NCI-H1092 treated with DMSO at 0.1 percent for 48 hours (cell line): ENCODE data around the gene CAMK1D.

Source experiments
- DNase-seq: peaks from one replicate; lab custom pipeline; 2025; lab: John Stamatoyannopoulos, UW

Gene CAMK1D

DNA sequence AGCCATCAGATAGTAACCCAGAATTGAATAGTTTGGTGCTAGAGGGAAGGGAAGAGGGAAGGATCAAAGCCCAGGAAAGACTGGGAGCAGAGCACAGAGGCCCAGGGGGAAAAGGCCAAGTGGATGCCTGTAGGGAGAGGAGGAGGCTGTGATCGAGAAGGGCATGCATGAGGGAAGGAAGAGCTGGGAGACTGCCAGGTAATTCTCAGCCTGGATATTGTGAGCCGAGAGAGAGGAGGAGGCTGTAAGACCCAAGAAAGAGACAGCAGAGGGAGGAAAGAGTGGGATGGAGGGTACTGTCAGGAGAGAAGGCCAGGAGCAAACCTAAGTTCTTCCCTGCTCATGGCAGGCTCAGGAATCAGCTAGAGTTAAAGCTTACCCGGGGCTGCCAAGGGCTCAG, 474.0 kb downstream of the CAMK1D start:
- no peak for DNase-seq

DNA sequence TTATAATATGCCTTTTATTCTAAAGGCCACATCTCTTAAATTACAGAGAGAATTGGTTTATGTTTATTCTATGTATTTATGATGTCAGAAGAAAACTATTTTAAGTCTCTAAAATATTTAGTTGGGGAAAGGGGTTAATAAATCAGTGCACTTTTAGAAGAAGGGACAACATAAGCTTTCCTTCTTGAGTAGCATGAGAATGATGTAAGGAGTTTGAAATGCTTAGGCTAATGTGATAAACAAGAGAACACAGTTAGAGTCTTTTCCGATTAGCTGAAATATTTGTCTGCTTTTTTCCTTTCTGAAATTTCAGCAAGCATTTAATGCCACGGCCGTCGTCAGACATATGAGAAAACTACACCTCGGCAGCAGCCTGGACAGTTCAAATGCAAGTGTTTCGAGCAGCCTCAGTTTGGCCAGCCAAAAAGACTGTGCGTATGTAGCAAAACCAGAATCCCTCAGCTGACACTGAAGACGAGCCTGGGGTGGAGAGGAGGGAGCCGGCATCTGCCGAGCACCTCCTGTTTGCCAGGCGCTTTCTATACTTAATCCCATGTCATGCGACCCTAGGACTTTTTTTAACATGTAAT, 476.0 kb downstream of the CAMK1D start:
- no peak for DNase-seq

DNA sequence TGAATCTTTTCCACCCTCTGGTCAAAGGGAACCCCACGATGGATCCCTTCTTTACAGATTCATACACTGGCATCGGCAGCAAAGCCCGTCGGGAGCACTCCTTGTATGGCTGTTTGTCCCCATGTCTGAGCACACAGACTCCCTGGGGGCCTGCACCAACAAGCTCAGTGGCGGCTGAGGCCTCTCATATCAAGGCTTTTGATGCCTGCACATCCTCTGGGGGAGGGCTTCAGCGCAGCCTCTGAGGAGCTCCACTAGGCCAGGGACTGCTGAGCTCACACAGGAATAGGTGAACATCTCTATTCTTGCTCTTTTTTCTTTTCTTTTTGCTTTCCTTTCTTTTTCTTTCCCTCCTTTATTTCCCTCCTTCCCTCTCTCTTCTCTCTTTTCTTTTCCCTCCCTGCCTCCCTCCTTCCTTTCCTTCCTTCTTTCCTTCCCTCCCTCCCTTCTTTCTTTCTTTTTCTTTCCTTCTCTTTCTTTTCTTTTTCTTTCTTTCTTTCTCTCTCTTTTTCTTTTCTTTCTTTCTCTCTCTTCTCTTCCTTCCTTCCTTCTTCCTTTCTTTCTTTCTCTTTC, 477.5 kb downstream of the CAMK1D start:
- no peak for DNase-seq

DNA sequence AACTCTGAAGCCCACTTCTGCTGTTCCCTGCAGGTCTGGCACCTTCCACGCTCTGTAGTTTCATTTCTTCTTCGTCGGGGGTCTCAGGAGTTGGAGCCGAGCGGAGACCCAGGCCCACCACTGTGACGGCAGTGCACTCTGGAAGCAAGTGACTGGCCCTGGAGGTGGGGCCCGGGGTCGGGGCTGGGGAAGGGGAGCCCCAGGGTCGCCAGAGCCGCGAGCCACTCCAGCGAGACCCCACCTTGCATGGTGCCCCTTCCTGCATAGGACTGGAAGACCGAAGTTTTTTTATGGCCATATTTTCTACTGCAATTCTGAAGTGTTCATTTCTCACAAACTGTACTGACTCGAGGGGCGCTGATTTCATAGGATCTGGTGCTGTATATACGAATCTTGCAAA, 479.4 kb downstream of the CAMK1D start:
- no peak for DNase-seq

DNA sequence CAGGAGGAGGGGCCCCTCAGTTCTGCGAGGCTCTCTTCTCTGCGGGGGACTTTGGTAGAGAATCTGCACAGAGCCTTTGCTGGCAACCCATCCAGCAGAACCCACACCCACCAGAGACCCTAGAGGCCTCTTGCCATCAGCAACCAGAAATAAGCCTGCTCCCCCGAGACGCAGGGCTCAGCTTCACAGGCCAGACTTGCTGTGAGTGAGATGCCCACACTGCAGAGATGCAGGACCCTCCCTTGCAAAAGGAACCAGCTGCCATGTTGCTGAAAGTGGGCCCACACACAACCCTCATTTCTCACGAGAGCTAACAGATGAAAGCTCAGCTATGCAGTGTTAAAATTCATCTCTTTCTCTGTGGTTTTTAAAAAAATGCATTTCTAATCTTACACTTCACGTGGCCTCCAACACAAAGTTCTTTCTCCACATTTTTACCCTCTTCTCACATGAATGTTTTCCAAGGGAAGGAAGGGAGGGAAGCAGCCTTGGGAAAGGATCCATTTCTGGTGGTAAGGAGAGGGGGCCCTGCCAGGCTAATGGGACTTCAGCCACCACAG, 480.6 kb downstream of the CAMK1D start:
- no peak for DNase-seq

DNA sequence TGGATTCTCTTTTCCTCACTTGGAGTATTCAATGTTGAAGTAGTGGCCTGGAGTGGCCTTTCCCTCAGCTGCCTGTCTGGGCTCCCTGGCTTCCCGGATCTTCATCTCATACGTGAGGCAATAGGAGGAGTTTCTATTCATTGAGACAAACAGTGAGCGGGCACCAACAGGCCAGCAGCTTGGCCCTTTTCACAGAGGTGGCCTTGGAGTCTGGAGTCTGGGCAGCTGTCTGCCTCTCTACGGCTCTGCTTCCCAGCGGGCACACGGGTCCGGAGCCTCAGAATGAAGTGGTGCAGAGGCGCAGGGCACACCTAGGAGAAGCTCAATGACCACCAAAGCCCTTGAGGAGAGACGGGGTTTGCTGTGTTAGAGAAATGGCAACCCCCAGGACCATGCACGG, 482.7 kb downstream of the CAMK1D start:
- no peak for DNase-seq

DNA sequence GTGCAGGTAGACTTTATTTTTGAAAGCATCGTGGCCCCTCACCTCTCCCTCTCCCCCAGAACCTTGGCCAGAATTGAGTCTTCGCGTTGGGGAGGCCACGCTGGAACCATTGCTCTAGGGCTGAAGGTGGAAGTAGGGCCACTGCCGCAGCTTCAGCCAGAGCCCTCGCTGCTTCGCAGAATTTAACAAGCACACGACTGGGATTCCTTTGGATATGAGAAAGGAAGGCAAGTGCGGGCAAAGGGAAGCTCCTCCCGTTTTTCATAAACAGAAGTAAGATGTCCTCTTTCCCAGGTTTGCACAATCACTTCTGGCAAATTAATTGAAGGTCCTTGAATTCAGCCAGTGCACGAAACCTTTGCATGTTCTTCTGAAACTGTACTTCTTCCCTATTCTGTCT, 484.1 kb downstream of the CAMK1D start:
- DNase-seq: no peak

DNA sequence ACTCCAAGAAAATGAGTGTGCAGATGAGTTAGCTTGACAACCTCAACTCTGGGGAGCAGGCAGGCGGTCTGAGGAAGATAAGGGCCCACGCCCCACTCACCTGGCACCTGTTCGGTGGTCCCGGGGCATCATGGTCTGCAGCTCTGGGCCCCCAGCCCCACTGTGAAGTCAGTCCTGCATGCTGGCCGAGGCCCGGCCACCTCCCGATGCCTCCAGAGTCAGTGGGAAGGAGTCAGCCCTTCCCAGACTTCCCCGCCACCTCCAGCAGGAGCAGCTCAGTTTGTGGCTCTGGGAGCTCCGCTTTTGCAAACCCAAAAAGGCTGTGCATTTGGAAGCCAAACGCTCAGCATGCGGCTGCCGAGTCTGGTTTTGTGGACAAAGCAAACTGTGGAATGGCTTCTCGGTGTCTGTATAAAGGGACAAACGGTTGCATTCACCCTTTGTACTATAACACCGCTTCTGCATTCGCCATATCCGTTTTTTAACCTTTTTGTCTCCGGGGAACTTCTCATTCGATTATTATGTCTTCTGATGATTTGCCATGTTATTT, 484.8 kb downstream of the CAMK1D start:
- DNase-seq: no peak

DNA sequence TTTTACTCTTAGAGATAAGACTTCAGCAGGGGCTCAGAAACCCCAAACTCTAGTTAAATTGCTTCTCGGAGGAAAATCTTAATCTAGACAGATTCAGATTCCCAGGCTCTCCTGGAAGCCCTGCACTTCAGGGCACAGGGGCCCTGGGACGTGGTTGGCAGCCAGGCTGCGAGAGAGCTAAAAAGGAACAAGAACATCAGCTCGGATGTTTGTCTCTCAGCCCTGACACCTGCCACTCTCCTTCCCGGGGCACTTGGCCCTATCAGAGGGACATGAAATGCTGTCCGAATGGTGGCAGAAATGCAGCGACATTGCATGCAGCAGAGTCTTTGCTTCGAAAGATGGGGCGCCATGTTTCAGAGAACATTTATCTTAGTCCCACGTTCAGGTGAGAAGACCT, 485.4 kb downstream of the CAMK1D start:
- no peak for DNase-seq

DNA sequence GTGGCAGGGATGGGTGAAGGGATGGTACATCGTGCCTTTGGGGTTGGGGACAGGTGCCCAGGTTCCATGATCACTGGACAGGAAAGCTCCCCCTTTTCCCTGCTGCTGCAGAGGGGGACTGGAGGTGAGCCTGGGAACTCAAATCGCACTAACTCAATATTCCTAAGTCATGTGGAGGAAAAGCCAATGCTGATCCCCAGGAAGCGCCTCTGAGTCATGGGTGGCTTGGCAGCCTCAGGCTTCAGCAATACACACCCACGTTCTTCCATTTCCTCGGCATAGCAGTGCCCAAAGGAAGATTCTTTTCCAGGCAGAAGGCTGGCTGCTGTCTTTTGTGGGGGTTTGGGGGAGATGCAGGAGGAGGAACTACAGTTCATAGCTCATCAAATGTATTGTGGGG, 486.4 kb downstream of the CAMK1D start:
- no peak for DNase-seq

DNA sequence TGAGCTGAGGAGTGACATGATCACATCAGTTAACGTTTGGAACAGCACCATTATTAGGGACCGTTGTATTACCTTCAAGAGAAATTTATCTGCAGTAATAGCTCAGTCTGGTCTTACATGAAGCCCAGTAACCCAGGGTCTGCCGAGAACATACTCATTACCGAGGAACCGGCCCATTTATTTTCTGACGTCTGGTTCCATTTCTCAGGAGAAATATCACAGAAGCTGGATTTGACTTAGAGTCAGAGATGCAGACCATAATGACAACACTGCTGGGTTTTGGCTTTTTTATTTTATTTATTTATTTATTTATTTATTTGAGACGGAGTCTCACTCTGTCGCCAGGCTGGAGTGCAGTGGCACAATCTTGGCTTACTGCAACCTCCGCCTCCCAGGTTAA, 489.0 kb downstream of the CAMK1D start:
- no peak for DNase-seq

DNA sequence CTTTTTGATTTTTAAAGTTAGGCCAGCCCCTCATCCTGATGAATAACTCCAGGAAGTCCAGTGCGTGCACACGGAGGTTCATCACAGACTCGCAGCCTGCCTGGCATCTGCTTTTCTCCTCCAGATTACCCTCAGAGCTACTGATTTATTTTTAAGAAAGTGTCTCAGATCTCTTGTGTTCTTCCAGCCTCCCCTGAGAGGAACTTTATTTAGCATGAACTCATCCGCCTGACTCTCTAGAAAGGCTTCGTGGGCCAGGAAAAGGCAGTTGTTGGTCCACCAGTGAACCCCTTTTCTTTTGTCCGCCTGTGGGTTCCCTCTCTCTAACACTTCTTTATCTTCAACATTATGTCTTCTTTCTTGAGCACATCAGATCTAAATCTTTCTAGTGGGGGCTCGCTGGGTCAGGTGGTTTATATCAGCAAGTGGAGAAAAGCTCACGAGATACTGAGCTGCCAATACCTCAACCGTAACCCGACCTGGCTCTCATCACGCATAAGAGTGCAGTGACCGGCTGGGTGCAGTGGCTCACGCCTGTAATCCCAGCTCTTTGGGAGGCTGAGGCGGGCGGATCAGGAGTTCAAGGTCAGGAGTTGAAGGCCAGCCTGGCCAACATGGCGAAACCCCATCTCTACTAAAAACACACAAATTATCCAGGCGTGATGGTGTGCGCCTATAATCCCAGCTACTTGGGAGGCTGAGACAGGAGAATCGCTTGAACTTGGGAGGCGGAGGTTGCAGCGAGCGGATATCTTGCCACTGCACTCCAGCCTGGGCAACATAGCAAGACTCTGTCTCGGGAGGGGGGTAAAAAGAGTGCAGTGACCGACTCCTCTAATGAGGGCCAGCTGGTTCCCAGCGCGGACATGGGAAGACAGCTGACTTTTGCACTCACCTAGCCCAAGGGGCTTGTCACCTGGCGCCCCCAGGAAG, 489.9 kb downstream of the CAMK1D start:
- no peak for DNase-seq

DNA sequence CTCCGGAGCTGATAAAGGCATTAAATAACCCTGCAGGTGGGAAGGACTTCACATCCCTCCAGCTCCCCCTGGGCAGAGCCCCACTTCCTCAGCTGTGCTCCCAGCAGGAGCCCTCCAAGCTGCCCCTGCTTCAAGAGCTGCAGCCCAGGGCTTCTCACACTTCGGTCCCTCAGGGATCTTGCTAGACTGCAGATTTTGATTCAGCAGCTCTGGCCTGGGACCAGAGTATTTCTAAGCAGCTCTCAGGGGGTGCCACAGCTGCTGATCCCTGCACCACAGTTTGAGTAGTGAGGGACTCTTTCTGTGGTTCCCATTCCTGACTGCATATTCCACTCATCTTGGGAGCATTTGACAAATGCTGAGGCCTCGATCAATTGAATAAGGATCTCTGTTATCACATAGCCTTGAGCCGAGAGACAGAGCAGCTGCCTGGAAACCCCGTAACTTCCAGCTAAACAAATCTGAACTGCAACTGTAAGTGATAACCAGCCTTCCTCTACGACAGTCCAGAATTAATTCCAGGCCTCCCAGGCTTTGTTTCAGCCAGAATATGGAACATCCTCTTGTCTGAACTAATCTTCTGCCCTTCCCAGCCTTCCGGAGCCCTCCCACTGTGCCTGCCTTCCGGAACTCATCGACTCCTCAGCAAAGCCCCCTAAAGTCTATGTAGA, 490.7 kb downstream of the CAMK1D start:
- no peak for DNase-seq

DNA sequence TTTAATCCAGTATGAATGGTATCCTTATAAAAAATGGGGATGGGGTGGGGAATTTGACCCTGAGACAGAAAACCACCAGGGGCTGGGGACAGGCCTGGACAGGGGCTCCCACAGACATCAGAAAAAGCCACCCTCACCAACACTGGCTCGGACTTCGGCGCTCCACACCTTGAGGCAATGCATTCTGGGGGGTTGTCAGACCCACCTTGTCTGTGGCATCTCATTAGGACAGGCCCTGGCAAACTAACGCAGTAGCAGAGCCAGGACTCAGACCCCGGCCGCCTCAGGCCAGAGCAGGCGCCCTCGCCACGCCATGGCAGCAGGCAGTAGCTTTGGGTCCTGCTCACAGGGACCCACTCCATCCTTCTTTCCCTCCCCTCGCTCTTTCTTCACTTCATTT, 492.1 kb downstream of the CAMK1D start:
- no peak for DNase-seq

DNA sequence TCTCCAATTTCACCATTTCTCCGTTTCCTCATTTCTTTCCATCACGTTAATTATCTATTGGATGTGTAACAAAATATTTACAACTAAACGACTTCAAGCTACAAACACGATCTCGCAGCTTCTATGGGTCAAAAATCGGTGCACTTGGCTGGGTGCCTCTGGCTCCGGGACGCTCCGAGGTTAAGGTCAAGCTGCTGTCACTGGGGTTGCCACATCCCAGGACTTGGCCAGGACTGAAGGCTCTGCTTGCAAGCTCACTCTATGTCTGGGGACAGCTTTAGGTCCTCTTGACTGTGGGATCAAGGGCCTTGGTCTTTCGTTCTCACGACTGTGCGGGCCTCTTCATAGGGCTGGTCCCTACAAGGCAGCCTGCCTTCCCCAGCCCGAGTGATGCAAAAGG, 492.5 kb downstream of the CAMK1D start:
- DNase-seq: no peak

DNA sequence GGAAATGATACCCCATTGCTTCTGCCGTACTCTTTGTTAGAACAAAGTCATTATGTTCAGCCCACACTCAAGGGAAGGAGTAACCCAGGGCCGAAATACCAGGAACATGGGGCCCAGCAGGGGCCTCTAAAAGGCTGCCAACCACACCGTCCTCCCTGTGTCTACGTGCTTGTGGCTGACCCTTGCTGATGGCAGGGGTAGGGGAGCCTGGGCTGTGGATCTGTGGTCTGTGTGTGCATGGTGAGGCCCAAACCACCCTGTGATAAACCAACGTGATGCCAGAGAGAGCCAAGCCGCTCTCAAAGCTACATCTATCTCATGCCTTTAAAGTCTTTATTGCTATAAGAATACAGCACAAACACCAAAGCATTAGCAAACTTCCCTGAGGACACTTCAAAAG, 493.0 kb downstream of the CAMK1D start:
- DNase-seq: no peak

DNA sequence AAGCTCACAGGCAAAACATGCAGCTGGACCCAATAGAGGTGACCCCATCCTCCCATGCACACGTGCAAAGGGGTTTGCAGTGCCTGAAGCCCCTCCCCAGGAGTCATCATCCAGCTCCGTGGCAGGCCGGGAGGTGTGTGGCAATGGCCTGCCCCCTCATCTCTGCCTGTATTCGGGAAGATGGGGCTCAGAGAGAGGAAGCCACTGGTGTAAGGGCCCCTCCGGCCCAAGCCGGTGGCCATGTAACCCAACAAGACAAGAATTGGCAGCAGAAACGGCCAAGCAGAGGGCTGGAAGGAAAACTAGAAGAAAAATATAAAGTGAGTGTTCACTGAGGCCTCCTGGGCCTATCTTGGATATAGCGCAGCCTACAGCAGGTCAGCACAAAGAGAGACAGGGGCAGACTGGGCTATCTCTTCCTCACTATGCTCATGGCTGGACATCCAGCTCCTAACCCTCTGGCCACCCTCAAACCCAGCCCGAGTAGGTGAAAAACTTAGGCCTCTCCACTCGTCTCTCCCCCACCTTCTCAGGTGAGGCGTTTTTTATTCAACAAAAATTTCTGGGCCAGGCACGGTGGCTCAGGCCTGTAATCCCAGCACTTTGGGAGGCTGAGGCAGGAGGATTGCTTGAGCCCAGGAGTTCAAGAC, 494.1 kb downstream of the CAMK1D start:
- no peak for DNase-seq

DNA sequence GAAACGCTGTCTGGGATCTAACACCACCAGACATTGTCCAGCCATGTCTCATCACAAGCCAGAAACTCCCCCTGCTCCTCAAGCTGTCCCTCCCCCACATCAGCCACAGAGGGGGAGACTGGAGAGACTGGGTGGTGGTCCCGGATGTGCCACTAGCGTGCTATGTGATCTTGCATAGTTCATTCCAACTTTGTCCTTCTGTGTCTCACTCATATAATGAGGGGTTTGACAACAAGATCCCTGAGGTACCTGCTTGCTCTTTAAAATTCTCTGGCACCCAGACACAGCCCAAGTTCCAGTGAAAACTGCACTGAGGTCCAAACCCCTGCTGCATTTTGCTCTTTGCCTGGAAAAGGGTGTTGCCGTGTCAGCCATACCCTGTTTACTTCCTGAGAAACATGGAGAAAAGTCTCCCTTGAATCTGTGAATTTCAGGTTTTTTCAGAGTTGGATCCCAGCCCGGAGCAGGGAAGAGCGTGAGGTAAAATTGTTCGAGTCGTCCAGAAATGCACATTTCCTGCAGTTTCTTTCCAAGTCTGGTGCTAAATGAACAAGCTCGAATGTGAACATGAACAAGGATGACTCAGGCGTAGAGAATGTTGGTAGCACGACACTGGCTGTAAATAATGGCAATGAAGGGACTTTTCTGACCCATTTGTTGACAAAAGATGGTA, 495.6 kb downstream of the CAMK1D start:
- no peak for DNase-seq

DNA sequence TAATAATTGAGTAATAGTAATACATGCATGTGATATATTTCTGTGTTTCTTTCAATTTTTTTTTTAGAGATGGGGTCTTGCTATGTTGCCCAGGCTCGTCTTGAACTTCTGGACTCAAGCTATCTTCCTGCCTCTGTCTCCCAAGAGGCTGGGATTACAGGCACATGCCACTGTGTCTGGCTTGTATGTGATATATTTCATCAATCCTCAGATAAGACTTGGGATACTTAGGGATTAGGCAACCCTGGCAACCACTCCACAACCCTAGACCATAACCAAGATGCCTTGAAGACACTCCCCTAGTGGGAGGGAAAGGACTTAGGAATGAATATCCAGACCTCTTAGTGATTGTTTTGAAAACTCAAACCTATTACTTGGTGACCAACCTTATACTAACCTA, 497.4 kb downstream of the CAMK1D start:
- DNase-seq: no peak

DNA sequence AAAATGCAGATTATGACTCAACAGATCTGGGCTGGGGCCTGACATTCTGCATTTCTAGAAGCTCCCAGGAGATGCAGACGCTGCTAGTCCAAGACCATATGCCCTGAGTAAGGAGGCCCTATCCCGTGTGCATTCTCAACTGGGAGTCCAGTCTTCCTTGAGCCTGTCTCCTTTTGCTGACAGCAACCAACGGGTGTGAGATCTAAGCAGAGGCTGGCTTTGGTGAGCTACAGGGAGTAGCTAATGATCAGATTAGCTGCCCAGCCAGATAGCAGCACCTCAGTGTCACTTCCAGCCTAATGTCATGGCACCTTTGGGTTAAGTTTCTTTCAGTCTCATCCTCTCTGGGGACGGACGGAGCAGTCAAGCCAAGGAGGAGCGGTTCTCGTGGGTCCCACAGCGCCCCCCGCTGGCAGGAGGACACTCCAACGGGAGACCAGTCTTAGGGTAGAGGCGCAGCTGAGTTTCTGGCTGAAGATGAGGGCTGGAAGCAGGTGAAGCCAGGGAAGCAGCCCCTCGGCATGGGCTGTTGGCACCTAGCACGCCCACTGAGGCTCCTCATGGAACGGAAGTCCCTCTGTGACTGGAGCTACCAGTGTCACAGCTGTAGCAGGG, 498.1 kb downstream of the CAMK1D start:
- DNase-seq: no peak
